Progenitor cell of endocrine pancreas (in vitro differentiated cells): ENCODE results near the gene MAN1C1. TPM values are rescaled to one million over a fixed set of nuclear protein-coding genes. Genes with fewer than 3 reads are reported as not detected.

Experiments
- DNase-seq: peaks from one replicate; pipeline ENCODE4 v3.0.0; 2021; ENCODE audit warnings: low spot score; ENCODE audit not compliant: unreplicated experiment
- H3K27ac Mint-ChIP-seq: 2 replicates; pipeline ENCODE4 v1.8.0; 2021; ENCODE audit warnings: mild to moderate bottlenecking, moderate library complexity, mixed read lengths
- H3K27me3 Mint-ChIP-seq: 2 replicates; pipeline ENCODE4 v1.8.0; 2021; ENCODE audit warnings: mixed read lengths
- H3K36me3 Mint-ChIP-seq: 2 replicates; pipeline ENCODE4 v1.8.0; 2022; ENCODE audit warnings: mixed read lengths; ENCODE audit not compliant: insufficient read depth
- H3K4me1 Mint-ChIP-seq: 2 replicates; pipeline ENCODE4 v1.8.0; 2021; ENCODE audit warnings: low read depth, mixed read lengths
- H3K4me3 Mint-ChIP-seq: 2 replicates; pipeline ENCODE4 v1.8.0; 2021; ENCODE audit warnings: low read depth, mild to moderate bottlenecking, moderate library complexity, mixed read lengths
- H3K9me3 Mint-ChIP-seq: 2 replicates; pipeline ENCODE4 v1.8.0; 2021; ENCODE audit warnings: low read depth, mixed read lengths
- total RNA-seq: library from RNA; stranded (reverse); gene quantifications from 2 replicates; pipeline ENCODE4 v1.2.1, GENCODE V29; 2021
- TF ChIP-seq, protein P1 (sequence below): fragments of 200-600 bp; sonication (generic); IDR thresholded peaks from one replicate; pipeline ENCODE4 v1.5.0; 2021; ENCODE audit warnings: antibody characterized with exemption, mild to moderate bottlenecking; ENCODE audit not compliant: unreplicated experiment

Gene MAN1C1
- total RNA-seq, 1 donor from 2014 or later, result 5.1 TPM

DNA sequence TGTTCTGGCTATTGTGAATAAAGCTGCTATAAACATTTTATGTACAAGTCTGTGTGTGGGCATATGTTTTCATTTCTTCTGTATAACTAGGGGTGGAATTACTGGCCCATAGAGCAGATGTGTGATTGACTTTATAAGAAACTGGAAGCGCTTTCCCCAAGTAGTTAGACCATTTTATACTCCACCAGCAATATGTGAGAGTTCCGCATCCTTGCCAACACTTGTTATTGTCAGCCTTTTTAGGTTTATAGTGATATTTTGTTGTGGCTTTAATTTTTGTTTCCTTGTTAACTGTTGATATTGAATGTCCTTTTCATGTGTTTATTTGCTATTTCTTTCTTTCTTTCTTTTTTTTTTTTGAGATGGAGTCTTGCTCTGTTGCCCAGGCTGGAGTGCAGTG lies 9.4 kb downstream of the MAN1C1 start:
- H3K27ac Mint-ChIP-seq, result no peak overlapping the region
- no peaks in the 10 kb centered on the region for H3K36me3 Mint-ChIP-seq
- no peaks in the 10 kb centered on the region for H3K4me1 Mint-ChIP-seq
- no peak for DNase-seq
- no peaks in the 10 kb centered on the region for H3K9me3 Mint-ChIP-seq
- peaks cover 18% of the 10 kb centered on the region for H3K27me3 Mint-ChIP-seq
- no peak overlapping the region for H3K4me3 Mint-ChIP-seq
- TF ChIP-seq, protein P1, sequence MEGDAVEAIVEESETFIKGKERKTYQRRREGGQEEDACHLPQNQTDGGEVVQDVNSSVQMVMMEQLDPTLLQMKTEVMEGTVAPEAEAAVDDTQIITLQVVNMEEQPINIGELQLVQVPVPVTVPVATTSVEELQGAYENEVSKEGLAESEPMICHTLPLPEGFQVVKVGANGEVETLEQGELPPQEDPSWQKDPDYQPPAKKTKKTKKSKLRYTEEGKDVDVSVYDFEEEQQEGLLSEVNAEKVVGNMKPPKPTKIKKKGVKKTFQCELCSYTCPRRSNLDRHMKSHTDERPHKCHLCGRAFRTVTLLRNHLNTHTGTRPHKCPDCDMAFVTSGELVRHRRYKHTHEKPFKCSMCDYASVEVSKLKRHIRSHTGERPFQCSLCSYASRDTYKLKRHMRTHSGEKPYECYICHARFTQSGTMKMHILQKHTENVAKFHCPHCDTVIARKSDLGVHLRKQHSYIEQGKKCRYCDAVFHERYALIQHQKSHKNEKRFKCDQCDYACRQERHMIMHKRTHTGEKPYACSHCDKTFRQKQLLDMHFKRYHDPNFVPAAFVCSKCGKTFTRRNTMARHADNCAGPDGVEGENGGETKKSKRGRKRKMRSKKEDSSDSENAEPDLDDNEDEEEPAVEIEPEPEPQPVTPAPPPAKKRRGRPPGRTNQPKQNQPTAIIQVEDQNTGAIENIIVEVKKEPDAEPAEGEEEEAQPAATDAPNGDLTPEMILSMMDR, result no peak

DNA sequence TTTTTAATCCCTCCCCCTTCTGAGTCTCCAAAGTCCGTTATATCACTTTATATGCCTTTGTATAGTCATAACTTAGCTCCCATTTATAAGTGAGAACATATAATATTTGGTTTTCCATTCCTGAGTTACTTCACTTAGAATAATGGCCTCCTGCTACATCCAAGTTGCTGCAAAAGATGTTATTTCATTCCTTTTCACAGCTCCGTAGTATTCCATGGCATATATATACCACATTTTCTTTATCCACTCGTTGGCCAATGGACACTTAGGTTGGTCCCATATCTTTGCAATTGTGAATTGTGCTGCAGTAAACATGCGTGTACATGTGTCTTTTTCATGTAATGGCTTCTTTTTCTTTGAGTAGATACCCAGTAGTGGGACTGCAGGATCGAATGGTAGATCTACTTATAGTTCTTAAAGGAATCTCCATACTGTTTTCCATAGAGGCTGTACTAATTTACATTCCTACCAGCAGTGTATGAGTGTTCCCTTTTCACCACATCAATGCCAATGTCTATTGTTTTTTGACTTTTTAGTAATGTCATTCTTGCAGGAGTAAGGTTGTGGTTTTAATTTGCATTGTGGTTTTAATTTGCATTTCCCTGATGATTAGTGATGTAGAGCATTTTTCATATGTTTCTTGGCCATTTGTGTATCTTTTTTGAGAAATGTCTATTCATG lies 12.3 kb downstream of the MAN1C1 start:
- Mint-ChIP-seq H3K27ac (no peak overlapping the region), H3K9me3 (peaks cover 6% of the 10 kb centered on the region), H3K4me1 (no peaks in the 10 kb centered on the region), H3K36me3 (no peaks in the 10 kb centered on the region), H3K27me3 (peaks cover under 1% of the 10 kb centered on the region), H3K4me3 (no peak overlapping the region)
- DNase-seq, result no peak
- TF ChIP-seq, protein P1, result no peak

DNA sequence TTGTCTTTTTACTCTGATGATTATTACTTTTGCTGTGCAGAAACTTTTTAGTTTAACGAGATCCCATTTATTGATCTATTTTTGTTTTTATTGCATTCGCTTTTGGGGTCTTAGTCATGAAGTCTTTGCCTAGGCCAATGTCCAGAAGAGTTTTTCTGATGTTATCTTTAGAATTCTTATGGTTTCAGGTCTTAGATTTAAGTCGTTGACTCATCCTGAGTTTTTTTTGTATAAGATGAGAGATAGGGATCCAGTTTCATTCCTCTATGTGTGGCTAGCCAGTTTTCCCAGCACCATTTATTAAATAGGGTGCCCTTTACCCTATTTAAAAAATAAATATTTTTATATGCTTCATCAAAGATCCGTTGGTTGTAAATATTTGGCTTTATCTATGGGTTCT lies 13.2 kb downstream of the MAN1C1 start:
- Mint-ChIP-seq H3K4me3 (no peak overlapping the region), H3K27me3 (no peaks in the 10 kb centered on the region), H3K9me3 (peaks cover 9% of the 10 kb centered on the region), H3K27ac (no peak overlapping the region), H3K36me3 (no peaks in the 10 kb centered on the region), H3K4me1 (no peaks in the 10 kb centered on the region)
- TF ChIP-seq, protein P1, result no peak
- DNase-seq, result no peak

DNA sequence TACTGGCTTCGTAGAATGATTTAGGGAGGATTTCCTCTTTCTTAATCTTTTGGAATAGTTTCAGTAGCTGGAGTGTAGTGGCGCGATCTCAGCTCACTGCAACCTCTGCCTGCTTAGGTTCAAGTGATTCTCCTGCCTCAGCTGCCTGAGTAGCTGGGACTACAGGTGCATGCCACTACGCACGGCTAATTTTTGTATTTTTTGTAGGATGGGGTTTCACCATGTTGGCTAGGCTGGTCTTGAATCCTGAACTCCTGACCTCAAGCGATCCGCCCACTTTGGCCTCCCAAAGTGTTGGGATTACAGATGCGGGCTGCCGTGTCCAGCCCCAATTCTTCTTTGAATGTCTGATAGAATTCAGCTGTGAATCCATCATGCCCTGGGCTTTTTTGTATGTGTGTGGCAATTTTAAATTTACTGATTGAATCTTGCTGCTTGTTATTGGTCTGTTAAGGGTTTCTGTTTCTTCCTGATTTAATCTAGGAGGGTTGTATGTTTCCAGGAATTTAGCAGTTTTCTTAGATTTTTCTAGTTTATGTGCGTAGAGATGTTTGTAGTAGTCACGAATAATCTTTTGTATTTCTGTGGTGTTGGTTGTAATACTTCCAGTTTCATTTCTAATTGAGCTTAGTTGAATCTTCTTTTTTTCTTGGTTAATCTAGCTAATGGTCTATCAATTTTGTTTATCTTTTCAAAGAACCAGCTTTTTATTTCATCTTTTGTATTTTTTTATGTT lies 15.3 kb downstream of the MAN1C1 start:
- H3K27ac Mint-ChIP-seq, result no peak overlapping the region
- no peak overlapping the region for H3K4me3 Mint-ChIP-seq
- H3K36me3 Mint-ChIP-seq, result peaks cover 3% of the 10 kb centered on the region
- H3K9me3 Mint-ChIP-seq, result peaks cover 15% of the 10 kb centered on the region
- no peak for DNase-seq
- H3K4me1 Mint-ChIP-seq, result no peaks in the 10 kb centered on the region
- TF ChIP-seq, protein P1, result no peak
- H3K27me3 Mint-ChIP-seq, result no peaks in the 10 kb centered on the region

DNA sequence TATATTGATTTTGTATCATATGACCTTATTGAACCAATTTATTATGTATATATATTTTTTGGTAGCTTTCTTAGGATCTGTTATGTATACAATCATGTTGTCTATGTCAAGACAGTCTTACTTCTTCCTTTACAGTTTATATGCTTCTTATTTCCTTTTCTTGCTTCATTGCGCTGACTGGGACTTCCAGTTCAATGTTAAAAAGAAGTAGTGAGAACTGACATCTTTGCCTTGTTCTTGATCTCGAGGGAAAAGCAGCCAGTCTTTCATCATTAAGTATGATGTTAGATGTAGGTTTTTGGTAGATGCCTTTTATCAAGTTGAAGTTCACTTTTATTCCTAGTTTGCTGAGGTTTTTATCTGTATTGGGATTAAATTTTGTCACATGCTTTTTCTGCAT lies 17.5 kb downstream of the MAN1C1 start:
- Mint-ChIP-seq H3K4me3 (no peak overlapping the region), H3K4me1 (no peaks in the 10 kb centered on the region), H3K27ac (no peak overlapping the region), H3K36me3 (peaks cover 5% of the 10 kb centered on the region), H3K9me3 (peaks cover 28% of the 10 kb centered on the region), H3K27me3 (no peaks in the 10 kb centered on the region)
- no peak for DNase-seq
- TF ChIP-seq, protein P1, result no peak
